Left ventricle myocardium inferior (tissue), 1 donor: Measurements from ENCODE around the gene CABCOCO1. TPM values are rescaled to one million over a fixed set of nuclear protein-coding genes. Genes with fewer than 3 reads are reported as not detected.

Experiments
- DNase-seq: peaks from one replicate; pipeline ENCODE4 v3.0.0-alpha.2; 2020
- H3K27ac ChIP-seq: fragments of 200-600 bp; replicated peaks from 2 replicates; pipeline ENCODE4 v1.8.0; 2021
- H3K27me3 ChIP-seq: fragments of 200-600 bp; 2 replicates; pipeline ENCODE4 v1.8.0; 2021; ENCODE audit warnings: low read depth
- H3K36me3 ChIP-seq: fragments of 200-600 bp; 2 replicates; pipeline ENCODE4 v1.8.0; 2021
- H3K4me1 ChIP-seq: fragments of 200-600 bp; 2 replicates; pipeline ENCODE4 v1.8.0; 2021
- H3K4me3 ChIP-seq: fragments of 200-600 bp; 2 replicates; pipeline ENCODE4 v1.8.0; 2021; ENCODE audit warnings: mild to moderate bottlenecking, moderate library complexity
- H3K9me3 ChIP-seq: fragments of 200-600 bp; replicated peaks from 2 replicates; pipeline ENCODE4 v1.8.0; 2021
- CTCF ChIP-seq: fragments of 200-600 bp; IDR thresholded peaks from 2 replicates; pipeline ENCODE4 v1.8.0; 2021; ENCODE audit warnings: antibody characterized with exemption, mild to moderate bottlenecking, borderline replicate concordance
- intact Hi-C: fragments of 100-400 bp; cut with micrococcal nuclease; formaldehyde crosslinking; loops from one replicate; pipeline ENCODE4 v1.11.0; 2022
- total RNA-seq: library from RNA; stranded (reverse); fragmentation: NEBNext Ultra II Directional; extraction: Animal tissue kit (Norgen Biotek cat#: 25700); gene quantifications from one replicate; pipeline ENCODE4 v1.2.1, GENCODE V29; 2021
- donor health status: DM: no; HTN: yes; CAD: no; lungs with severe emphysema.

Gene CABCOCO1
- total RNA-seq, 1 donor from 2014 or later = not detected

DNA sequence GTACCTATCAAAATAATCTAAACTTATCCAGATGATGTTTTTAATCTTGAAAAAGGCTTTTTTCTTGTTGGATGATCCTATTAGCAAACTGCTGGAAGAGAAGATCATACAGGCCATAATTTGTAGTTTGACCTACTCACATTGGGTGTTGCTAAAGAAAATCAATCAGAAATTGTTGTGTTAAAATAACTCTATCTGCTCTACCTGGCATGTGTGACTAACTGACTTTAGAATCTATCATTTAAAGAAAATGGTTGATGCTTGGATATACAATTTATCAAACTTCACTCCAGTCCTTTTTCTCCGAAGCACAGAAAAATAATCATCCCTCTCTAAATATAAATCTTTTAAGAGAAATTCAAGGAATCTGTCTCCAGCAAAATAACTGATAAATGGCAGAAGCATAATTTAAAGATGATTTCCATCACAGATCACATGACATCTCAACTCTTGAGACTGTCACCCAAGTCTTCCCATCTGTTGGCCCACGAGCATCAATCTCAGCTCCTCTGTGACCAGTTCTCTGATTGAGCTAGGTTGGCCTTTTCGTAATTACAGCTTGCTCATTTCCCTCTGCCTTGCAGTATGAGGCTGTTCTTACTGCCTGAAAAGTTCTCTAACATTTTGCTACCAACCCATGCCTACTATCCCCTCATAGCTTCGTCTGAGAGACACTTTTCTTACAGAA is 36.4 kb downstream of the CABCOCO1 start:
- H3K27ac ChIP-seq = no peak overlapping the region
- H3K36me3 ChIP-seq = no peaks in the 10 kb centered on the region
- H3K9me3 ChIP-seq = no peaks in the 10 kb centered on the region
- intact Hi-C loops = no loop called here
- TF ChIP-seq CTCF = no peak
- no peaks in the 10 kb centered on the region for H3K4me1 ChIP-seq
- DNase-seq = no peak
- no peaks in the 10 kb centered on the region for H3K27me3 ChIP-seq
- H3K4me3 ChIP-seq = no peak overlapping the region

GRCh38 chr10:61701055-61701705 is 38.5 kb downstream of the CABCOCO1 start:
- no peak for TF ChIP-seq CTCF
- intact Hi-C loops = no loop called here

DNA sequence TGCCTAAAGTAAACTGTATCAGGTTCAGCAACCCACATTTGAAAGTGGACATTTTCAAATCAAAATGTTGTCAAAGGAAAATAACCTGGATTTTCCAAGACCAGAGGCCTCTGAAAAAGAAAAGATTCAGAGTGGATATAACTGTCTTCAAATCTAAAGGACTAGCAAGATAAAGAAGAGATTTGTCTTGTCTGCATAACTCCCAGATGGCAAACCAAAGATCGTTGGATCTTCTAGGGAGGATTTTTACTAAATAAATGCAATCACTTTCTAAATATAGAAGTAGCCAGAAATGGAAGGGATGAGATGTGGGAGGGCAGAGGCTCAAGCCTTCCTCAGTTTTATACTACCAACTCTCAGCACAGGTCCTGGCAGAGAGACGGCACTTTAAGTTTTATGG is 39.0 kb downstream of the CABCOCO1 start:
- Histone ChIP-seq H3K9me3 (no peaks in the 10 kb centered on the region), H3K4me1 (no peaks in the 10 kb centered on the region), H3K4me3 (no peak overlapping the region), H3K27me3 (no peaks in the 10 kb centered on the region), H3K27ac (no peak overlapping the region), H3K36me3 (no peaks in the 10 kb centered on the region)
- intact Hi-C loops = no loop called here
- TF ChIP-seq CTCF = no peak
- DNase-seq = no peak

More at GRCh38 chr10:61701055-61701705, 38.5 kb downstream of the CABCOCO1 start:
- no peaks in the 10 kb centered on the region for H3K36me3 ChIP-seq
- no peak overlapping the region for H3K4me3 ChIP-seq
- H3K27me3 ChIP-seq = no peaks in the 10 kb centered on the region
- no peak overlapping the region for H3K27ac ChIP-seq
- H3K4me1 ChIP-seq = no peaks in the 10 kb centered on the region
- H3K9me3 ChIP-seq = no peaks in the 10 kb centered on the region
- DNase-seq = no peak

- no peaks in the 10 kb centered on the region for H3K27me3 ChIP-seq
- intact Hi-C loops = no loop called here
- TF ChIP-seq CTCF = no peak
- H3K4me1 ChIP-seq = no peaks in the 10 kb centered on the region
- no peaks in the 10 kb centered on the region for H3K9me3 ChIP-seq
- no peak overlapping the region for H3K27ac ChIP-seq
- no peak for DNase-seq
- no peaks in the 10 kb centered on the region for H3K36me3 ChIP-seq
- H3K4me3 ChIP-seq = no peak overlapping the region
Measured at GRCh38 chr10:61702584-61702983, 39.9 kb downstream of the CABCOCO1 start.

DNA sequence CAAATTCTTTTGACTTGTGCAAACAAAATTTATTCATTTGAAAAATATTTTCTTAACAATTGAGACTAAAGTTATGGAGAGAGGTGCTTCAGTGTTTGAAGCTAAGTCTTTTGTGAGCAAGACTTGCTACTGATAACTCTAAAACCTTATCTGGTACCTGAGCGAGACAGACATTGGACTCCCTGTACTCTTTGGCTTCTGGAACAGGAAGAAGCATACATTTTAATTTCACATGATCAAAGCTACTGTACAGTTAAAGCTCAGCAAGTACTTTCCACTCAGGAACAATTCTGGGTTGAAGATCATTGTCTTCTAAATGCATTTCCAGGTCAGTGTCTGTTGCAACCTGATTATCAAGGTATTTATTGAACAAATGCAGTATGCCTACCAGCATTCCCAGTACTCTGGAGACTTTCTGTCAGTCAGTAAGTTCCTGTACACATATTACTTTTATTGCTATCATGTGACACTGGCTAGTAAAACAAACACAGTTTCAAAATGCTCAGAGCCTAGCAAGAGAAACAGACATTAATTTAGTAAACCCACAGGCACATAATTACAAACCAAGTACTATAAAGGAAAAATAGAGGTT is 42.4 kb downstream of the CABCOCO1 start:
- intact Hi-C loops = no loop called here
- no peak for DNase-seq
- no peak for TF ChIP-seq CTCF
- no peak overlapping the region for H3K4me3 ChIP-seq
- H3K4me1 ChIP-seq = no peaks in the 10 kb centered on the region
- no peaks in the 10 kb centered on the region for H3K27me3 ChIP-seq
- H3K9me3 ChIP-seq = no peaks in the 10 kb centered on the region
- H3K36me3 ChIP-seq = no peaks in the 10 kb centered on the region
- no peak overlapping the region for H3K27ac ChIP-seq
